ENCODE data around the gene TIAL1. TPM values are rescaled to one million over a fixed set of nuclear protein-coding genes. Genes with fewer than 3 reads are reported as not detected.

TIAL1 gene
- total and polyA plus RNA-seq, 2 of the 4 experiments (the other 2 are of a cell fraction): 28.0 to 83.5 TPM

DNA sequence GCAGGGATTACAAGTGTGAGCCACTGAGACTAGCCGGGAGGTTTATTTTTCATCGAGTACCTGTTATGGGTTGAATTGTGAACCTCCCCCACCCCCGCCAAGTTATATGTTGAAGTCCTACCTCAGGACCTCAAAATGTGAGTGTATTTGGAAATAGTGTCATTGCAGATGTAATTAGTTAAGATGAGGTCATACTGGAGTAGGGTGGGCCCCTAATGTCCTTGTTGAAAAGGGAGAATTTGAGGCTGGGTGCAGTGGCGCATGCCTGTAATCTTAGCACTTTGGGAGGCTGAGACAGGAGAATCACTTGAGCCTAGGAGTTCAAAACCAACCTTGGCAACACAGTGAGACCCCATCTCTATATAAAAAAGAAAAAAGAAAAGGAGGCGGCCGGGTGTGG lies 43.6 kb upstream of the TIAL1 start (continued):
- no peak for TF ChIP-seq FOS (IDR thresholded peaks at IDR 0.05; ENCODE audit: low read depth, low read length)
- TF ChIP-seq MXI1 (IDR thresholded peaks at IDR 0.05; ENCODE audit: borderline replicate concordance, low read depth, low read length): no peak

- Histone ChIP-seq H3K9ac (ENCODE audit: low read depth, low read length) (no peak overlapping the region), H3K27me3 (ENCODE audit: control insufficient read depth, insufficient read depth, low read length) (no peaks in the 10 kb centered on the region), H3K9me3 (ENCODE audit: control insufficient read depth, insufficient read depth, low read length) (peaks cover 1% of the 10 kb centered on the region), H3K4me3 (ENCODE audit: insufficient read depth, low read depth, low read length) (no peak overlapping the region), H2AK5ac (ENCODE audit: low read depth, low read length) (no peak overlapping the region), H2AK9ac (replicated peaks; ENCODE audit: low read depth, low read length, poor library complexity) (no peak overlapping the region), H3K56ac (ENCODE audit: extremely low read depth, insufficient read depth, low read length) (no peak overlapping the region), H3K14ac (replicated peaks; ENCODE audit: low read depth, low read length) (no peak overlapping the region), H3K27ac (ENCODE audit: insufficient read depth, low read length) (no peak overlapping the region), H3K9me1 (ENCODE audit: insufficient read depth, low read length) (no peaks in the 10 kb centered on the region), H3K4me1 (ENCODE audit: control insufficient read depth, insufficient read depth, low read length) (no peaks in the 10 kb centered on the region), H4K20me1 (ENCODE audit: insufficient read depth, low read length) (no peaks in the 10 kb centered on the region), H3K23ac (ENCODE audit: low read depth, low read length) (no peak overlapping the region), H2BK20ac (ENCODE audit: low read depth, low read length) (no peak overlapping the region), H2BK5ac (ENCODE audit: low read depth, low read length, poor library complexity, severe bottlenecking) (no peak overlapping the region), H3K79me1 (ENCODE audit: low read depth in 1 of 2, low read length in 2 of 2) (no peaks in the 10 kb centered on the region), H4K5ac (ENCODE audit: low read depth, low read length) (no peak overlapping the region), H4K91ac (ENCODE audit: insufficient read depth, low read depth, low read length) (no peak overlapping the region), H2BK120ac (ENCODE audit: low read depth, low read length) (no peak overlapping the region), H3K36me3 (ENCODE audit: control insufficient read depth, insufficient read depth, low read length) (no peaks in the 10 kb centered on the region), H2AFZ (replicated peaks; ENCODE audit: low read length, poor library complexity) (no peak overlapping the region), H3K18ac (ENCODE audit: low read depth, low read length) (no peak overlapping the region), H3K4me2 (ENCODE audit: low read depth, low read length) (no peak overlapping the region), H2BK15ac (ENCODE audit: low read depth, low read length) (no peak overlapping the region), H3K4ac (ENCODE audit: low read depth, low read length) (no peak overlapping the region), H4K8ac (ENCODE audit: low read depth in 2 of 2, low read length in 2 of 2) (no peak overlapping the region)
- in situ Hi-C loops (cut with MboI; ENCODE audit: low sequenced_read_pairs): no loop called here
- WGBS, 2 experiments (ENCODE audit: extremely low coverage in 2 of 2, insufficient read length in 1 of 2): 80% methylated on average over 1 of the region's 7 CpGs; no CpG with 5 or more reads in 1 of the 2 experiments
- intact Hi-C loops (cut with micrococcal nuclease): no loop called here
- DNase-seq (no peak), ATAC-seq (ENCODE audit: low read depth) (no peak)
- POLR2A ChIA-PET (ENCODE audit: unreplicated experiment): no interaction called here
- no TSS peak for BruUV-seq (replicated peaks)
- CTCF ChIA-PET: no interaction called here
- dilution Hi-C loops (cut with HindIII; ENCODE audit: low sequenced_read_pairs, unreplicated experiment): no loop called here
- no peak for TF ChIP-seq MXI1 (IDR thresholded peaks at IDR 0.05; ENCODE audit: borderline replicate concordance, low read depth, low read length)
- no peak for TF ChIP-seq MAZ (IDR thresholded peaks at IDR 0.05; ENCODE audit: borderline replicate concordance, low read depth, low read length)
- no peak for TF ChIP-seq CEBPB (IDR thresholded peaks at IDR 0.05; ENCODE audit: low read depth, low read length)
- TF ChIP-seq, protein P1, sequence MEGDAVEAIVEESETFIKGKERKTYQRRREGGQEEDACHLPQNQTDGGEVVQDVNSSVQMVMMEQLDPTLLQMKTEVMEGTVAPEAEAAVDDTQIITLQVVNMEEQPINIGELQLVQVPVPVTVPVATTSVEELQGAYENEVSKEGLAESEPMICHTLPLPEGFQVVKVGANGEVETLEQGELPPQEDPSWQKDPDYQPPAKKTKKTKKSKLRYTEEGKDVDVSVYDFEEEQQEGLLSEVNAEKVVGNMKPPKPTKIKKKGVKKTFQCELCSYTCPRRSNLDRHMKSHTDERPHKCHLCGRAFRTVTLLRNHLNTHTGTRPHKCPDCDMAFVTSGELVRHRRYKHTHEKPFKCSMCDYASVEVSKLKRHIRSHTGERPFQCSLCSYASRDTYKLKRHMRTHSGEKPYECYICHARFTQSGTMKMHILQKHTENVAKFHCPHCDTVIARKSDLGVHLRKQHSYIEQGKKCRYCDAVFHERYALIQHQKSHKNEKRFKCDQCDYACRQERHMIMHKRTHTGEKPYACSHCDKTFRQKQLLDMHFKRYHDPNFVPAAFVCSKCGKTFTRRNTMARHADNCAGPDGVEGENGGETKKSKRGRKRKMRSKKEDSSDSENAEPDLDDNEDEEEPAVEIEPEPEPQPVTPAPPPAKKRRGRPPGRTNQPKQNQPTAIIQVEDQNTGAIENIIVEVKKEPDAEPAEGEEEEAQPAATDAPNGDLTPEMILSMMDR (conservative IDR thresholded peaks at IDR 0.05; ENCODE audit: low read depth, low read length): no peak
- TF ChIP-seq RAD21 (IDR thresholded peaks at IDR 0.05; ENCODE audit: low read length): no peak
- no peak for TF ChIP-seq RCOR1 (IDR thresholded peaks at IDR 0.05; ENCODE audit: insufficient replicate concordance, low read length)
- TF ChIP-seq CHD1 (IDR thresholded peaks at IDR 0.05; ENCODE audit: low read depth, low read length): no peak
- TF ChIP-seq USF2 (IDR thresholded peaks at IDR 0.05; ENCODE audit: low read depth, low read length): no peak
- no peak for TF ChIP-seq BHLHE40 (IDR thresholded peaks at IDR 0.05; ENCODE audit: low read depth, low read length)
- no peak for TF ChIP-seq NFE2L2 (IDR thresholded peaks at IDR 0.05; ENCODE audit: low read depth, low read length)
- TF ChIP-seq SMC3 (IDR thresholded peaks at IDR 0.05; ENCODE audit: low read depth, low read length): no peak
- TF ChIP-seq ELK1 (IDR thresholded peaks at IDR 0.05; ENCODE audit: borderline replicate concordance, low read depth, low read length): no peak
- TF ChIP-seq MAFK (IDR thresholded peaks at IDR 0.05; ENCODE audit: low read depth, low read length): no peak
- no peak for TF ChIP-seq FOS (IDR thresholded peaks at IDR 0.05; ENCODE audit: low read depth, low read length)
These were observed 42.2 kb upstream of the TIAL1 start for GRCh38 chr10:119638982-119639381.

All from IMR-90 (cell line).